Stimulated activated CD8-positive, alpha-beta memory T cell treated with anti-CD3 and anti-CD28 coated beads, Interleukin-4, amount 100 ng/mL, for 1 hour (primary cell): ENCODE data around the gene WDFY4.

ENCODE experiments used
- DNase-seq, 2 donors: peaks; one replicate each; pipeline ENCODE4 v3.0.0-alpha.2; 2020; ENCODE audit warnings: low read depth in 2 of 2, low spot score in 1 of 2

The WDFY4 gene

DNA sequence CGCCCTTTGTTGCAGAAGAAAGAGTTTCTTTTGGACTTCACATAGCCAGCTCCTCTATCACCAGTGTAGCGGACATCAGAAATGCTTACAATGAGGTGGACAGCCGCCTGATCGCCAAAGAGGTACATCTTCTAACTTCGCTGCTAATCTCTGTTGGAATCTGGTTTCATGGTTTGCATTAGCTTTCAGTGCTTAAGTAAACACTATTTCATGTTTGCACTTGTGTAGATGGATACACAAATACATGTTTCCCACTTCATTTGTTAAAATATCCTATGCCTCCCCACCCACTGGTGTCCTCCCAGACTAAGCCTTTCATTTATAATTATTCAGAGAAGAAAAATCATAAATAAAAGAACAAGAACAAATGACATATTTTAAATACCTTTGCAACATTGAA lies 103.9 kb downstream of the WDFY4 start:
- DNase-seq, result no peak

DNA sequence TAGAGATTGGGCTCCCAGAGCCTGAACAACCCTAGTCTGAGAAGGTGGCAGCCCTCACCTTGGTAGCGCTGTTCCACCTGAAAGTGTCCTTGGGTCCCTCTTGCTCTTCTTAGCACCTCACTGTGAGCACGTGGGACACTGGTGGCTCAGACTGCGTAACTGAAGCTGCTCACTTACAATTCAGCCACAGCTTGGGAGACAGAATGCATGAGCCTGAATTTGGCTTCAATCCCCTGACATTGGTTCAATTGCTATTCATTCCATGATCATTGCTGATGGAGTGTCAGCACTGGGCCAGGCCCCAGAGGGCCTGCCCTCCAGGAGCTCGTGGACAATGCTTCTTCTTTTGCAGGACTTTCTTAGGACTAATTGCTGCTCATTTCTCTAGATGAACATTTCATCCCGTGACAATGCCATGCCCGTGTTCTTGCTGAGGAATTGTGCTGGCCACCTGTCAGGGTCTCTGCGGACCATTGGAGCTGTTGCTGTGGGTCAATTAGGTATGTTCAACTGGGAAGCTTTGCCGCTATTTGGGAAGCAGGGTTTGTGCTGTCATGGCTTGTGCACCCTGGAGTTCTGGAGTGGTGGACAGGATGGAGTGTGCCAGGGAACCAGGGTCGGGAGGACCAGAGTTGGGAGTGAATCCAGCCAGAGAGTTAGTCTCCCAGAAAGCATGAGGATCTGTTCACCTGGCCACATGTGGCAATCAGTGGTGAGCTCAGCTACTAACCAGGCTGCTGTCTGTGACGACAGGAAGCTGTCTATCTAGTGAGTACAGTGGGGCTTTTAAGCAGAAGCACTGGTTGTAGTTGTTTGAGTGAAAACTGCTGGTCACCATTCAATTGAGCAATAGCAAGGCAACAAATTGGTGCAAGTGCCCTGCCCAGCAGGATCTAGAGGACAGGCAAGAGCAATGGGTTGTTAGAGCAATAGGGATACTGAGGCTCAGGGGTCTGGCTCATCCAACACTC lies 105.1 kb downstream of the WDFY4 start:
- DNase-seq, result no peak

DNA sequence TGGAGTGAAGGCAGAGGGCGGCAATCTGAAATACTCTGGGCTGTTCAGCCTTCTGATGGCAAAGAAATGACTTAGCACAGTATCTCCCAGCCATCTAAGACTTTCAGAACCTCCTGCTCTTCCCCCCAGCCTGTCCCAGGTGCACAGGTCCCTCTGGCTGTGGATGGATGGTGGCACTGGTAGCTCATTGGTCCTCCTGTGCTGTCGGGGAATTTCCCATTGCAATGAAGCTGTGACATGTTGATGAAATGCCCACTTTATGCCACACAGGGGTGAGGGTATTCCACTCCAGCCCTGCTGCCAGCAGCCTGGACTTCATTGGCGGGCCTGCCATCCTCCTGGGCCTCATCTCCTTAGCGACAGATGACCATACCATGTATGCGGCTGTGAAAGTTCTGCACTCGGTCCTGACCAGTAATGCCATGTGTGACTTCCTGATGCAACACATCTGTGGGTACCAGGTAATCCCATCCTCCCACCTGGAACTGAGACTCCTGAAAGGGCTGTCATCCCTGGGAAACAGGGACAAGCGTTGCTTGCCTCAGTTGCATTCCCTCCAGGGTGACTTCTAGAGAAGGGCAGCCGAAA lies 105.9 kb downstream of the WDFY4 start:
- no peak for DNase-seq

DNA sequence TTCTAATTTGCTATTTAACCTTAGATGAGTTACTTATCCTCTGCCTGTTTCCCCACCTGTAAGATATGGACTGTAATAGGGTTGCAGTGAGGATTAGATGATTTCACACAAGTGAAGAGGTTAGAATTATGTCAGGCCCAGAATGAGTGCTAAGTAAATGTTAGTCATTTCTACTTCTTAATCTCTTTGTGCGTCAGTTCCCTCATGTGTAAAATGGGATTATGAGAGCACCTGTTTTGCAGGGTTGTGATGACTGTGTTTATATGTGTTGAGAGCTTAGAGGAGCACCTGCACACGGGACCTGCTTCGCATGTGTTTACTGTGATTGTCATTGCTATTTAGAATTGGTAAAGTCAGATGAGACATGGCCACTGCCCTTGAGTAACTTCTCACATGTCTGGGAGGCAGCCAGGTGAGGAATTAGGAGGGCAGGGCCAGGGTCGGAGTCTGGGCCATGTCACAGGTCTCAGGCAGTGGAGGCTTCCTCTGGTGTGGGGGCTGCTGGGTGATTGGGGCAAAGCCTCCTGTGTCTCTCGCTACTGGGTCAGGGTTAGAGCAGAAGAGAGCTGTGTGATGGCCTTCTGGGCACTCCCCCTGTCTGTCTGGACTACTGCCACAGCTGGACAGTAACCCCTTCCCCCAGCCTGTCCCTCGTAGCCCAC lies 106.7 kb downstream of the WDFY4 start:
- DNase-seq, result no peak

DNA sequence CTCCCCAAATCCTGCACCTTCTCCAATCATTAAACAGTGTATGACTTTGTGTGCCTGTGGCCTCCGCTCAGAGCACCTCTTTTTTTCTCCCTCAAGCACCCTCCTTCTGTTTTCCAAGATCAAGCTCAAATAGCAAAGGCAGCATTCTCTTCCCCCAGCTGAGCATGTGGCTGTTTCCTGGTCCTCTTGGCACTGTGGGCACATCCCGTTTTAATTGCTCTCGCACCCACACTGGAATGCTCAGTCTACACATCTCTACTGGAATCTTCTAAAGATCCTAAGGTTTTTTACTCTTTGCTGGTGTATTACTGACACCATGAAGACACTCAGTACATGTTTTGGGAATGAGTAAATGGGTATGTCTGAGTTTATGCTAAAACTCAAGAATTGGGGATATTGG lies 107.4 kb downstream of the WDFY4 start:
- no peak for DNase-seq

DNA sequence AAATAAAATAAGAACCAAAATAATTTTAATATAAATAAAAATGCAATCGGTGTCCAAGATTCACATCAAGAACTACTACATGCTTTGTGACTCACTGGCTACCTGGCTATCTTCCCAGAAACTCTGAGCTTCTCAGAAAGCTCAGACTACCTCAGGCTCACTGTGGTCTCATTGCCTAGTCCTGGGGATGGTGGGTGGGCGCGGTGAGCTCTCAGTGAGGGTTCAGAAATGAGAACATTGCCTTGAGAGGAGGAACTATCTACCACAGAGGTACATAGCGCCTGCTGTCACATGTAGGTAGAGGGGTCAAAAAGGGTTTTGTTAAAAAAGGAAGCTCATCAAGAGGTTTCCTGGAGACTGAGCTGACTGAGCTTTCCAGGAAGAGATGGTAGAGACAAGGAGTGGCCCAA lies 108.0 kb downstream of the WDFY4 start:
- no peak for DNase-seq

DNA sequence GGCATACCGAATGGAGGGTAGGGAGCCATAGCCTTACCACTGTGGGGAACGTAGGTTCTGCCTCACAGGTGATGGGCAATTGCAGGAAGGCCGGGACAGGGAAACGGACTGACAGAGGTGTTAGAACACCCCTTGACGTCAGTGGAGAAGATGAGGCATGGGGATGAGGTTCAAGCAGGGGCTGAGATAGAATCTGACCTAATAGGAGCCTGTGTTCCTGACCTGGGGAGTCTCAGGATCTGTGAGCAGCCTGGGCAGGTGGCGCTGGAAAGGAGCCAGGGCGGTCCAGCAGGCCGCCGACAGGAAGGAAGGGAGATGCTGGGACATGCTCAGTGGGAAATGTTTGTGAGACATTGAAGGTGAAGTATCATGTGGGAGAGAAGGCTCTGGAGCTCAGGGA lies 109.4 kb downstream of the WDFY4 start:
- DNase-seq, result no peak

DNA sequence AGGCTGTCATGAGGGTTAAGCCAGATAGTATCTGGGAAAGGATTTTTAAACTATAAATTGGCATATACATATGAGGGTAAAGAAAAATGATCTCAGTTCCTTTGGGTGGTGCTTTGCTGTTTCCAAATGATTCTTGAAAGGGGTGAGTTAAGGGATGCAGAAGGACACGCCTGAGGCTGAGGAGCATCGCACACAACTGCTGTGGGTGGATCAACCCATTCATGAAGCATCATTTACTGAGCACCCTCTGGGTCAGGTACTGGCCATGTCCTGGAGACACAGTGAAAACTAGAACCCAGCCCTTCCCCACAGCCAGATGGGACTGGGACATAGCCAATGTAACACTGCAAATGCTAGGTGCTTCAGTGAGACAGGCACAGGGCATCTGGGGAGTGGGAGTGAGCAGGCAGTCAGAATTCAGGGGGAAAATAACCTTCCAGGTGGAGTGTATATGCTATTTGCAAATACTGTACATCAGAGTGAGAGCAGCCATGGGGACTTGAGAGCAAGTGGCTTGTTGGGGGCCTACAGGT lies 112.1 kb downstream of the WDFY4 start:
- no peak for DNase-seq

DNA sequence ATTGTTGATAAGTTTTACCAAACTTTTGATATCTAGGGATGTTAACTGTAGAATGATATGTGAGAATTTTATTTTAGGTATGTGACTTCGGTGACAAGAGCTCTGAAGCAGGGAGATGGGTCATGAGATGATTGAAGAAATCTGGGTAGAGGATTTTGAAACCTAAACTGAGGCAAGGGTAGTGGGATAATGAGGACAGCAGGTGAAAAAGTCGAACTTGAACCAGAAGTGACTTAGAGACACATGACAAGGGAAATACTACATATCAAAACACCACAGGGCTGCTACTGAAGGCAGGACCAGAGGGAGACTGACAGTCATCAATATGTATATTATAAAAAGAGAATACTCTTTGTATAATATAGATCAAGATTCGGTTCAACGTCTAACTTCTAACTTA lies 113.2 kb downstream of the WDFY4 start:
- no peak for DNase-seq

DNA sequence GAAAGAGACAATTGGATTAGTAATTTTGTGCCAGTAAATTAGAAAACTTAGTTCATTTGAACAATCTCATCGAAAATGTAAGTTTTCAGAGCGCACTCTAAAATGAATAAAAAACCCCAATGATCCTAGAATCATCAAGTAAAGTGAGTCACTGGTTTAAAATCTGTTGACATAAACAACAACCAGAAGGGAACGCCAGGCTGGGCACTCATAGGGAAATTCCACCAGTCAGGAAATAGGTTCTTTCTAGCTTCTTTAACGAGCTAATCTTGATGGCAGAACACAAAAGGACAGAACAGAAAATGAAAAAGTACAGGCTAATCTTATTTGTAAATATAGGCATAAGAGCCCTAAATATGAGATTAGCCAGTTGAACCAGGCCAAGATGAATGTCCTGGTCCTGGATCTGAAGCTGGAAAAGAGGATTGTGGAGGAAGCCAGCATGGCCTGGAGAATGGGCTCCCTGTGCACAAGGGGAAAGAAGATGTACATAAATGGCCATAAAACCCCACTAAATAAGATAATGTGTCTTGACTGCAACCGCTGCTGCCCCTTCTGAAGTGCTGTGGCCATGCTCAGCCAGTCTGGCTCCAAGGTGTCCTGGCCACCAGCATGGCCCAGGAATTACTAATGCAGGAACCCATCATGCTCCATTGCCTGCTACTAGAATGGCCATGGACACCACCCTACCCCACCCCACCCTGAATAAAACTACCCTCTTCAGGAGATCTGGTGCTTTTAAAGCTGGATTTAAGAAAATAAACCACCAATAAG lies 114.0 kb downstream of the WDFY4 start:
- no peak for DNase-seq

DNA sequence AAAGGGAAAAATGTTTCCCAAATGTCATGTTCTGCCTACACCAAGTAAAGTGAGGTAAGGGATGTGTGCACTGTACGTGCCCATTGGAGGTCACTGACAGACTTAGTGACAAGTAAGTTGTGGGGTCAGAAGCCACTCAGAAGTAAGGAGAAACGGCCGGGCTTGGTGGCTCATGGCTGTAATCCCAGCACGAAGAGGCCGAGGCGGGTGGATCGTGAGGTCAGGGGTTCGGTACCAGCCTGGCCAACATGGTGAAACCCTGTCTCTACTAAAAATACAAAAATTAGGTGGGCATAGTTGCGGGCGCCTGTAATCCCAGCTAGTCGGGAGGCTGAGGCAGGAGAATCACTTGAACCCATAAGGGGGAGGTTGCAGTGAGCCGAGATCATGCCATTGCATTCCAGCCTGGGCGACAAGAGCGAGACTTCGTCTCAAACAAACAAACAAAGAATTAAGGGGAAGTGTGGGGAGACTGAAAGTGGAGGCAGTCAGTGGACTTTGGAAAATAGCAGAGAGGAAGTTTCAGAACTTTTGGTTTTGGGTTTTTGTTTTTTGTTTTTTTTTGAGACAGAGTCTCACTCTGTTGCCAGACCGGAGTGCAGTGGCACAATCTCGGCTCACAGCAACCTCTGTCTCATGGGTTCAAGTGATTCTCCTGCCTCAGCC lies 114.8 kb downstream of the WDFY4 start:
- no peak for DNase-seq

DNA sequence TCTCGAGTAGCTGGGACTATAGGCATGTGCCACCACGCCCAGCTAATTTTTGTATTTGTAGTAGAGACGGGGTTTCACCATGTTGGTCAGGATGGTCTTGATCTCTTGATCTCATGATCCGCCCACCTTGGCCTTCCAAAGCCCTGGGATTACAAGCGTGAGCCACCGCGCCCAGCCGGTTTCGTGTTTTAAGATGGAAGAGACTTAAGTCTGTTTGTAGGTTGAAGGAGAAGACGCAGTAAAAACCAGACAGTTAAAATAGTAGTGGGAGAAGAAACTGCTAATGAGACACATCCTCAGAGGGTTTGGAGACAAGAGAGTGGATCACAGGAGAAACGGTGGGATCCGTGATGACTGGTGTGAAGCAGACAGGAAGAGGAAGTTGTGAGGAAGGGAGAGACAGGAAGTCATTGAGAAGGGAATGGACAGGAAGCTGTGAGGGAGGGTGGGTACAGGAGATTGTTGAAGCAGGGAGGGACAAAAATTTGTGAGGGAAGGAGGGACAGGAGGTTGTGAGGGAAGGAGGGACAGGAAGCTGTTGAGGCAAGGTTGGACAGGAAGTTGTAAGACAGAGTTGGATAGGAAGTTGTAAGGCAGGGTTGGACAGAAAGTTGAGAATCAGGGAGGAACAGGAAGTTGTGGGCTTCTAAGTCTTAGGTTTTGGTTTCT lies 115.5 kb downstream of the WDFY4 start:
- no peak for DNase-seq

DNA sequence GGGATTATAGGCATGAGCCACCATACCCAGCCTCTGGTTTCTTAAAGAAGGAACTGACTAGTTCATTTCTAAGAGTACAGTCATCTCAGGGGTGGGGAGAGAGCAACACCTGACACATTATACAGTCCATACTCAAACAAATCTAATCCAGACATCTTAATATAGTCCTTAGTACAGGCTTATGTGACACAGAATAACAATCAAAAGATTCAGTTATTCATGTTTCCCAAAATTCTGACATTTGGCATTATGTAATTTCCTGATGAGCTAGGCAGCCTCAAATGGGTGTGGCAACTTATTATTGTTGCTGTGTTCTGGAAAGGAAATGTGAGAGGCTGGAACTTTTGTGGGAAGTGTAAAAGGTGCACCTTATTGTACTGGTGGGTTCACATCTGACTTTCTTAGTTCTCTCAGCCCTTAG lies 116.3 kb downstream of the WDFY4 start:
- no peak for DNase-seq

DNA sequence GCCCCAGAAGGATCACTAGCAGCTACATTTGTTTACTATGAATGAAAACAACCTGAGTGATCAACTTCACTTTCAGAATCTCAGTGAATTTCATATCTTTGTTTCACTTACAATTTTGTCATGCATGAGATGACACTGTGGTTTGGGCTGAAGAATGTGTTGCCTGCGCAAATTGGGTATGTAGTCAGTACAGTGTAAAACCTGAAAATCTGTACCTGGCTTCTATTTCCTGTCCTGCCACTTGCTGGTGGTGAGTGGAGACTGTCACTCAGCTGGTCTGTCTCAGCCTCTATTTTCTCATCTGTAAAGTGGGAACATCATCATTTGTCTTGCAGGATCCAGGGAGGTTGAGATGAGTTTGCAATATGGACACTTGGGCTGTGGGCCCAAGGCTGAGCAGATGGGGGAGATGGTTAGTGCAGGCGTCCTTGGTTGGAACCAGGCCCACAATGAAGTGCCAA lies 118.0 kb downstream of the WDFY4 start:
- DNase-seq, result no peak

DNA sequence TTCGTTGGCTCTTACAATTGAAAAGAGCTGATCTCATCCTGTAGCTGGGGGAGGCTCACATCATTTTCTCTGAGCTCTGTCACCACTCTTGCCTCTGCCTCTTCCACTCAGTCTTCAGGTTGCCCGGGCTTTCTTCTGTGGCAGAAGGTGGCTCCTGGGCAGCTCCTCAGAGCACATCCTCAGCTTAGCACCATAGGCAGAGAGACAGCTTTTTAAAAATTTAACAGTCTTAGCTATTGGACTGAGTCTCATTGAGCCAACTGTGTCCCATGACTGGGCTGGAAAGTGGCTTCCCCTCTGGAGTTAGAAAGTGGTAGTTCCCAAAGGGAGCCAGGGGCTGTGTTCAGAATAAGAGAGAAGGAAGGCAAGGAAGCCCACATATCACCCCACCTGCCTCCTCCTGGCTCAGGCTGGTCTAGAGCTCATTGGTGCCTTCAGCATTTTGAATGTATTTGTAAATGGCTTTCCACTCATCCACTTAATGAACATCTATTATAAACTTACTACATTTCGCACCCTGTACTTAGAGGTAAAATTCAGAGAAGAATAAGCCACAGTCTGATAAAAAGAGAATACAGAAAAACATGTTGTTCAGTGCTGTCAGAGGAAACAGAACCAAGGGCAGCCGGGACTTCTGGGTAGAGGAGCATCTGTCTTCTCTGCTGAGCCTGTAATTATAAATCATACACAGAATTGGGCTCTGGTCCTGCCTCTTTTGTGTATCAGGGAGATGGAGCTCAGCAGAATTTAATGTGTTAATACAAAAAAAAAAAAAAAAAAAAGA lies 119.3 kb downstream of the WDFY4 start:
- no peak for DNase-seq

DNA sequence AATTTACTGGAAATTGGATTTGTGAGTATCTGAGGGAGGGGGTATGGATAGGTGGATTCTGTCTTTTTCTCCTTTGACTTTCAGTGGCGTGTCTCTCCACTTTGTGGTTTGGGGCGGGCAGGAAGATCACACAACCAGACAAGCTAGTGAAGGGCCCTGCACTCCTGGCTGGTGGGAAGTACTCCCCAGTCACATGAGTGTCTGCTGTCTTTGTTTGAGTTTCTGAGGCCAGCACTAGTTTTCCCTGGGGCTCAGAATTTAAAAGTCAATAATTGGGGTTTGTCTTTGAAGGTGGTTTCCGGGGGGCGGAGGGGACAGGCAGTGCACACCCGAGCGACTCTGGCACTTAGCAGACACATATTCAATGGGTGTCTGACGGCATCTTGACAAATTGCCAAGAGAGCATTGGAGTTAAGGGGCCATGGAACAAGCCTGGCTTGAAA lies 120.1 kb downstream of the WDFY4 start:
- DNase-seq, result no peak

DNA sequence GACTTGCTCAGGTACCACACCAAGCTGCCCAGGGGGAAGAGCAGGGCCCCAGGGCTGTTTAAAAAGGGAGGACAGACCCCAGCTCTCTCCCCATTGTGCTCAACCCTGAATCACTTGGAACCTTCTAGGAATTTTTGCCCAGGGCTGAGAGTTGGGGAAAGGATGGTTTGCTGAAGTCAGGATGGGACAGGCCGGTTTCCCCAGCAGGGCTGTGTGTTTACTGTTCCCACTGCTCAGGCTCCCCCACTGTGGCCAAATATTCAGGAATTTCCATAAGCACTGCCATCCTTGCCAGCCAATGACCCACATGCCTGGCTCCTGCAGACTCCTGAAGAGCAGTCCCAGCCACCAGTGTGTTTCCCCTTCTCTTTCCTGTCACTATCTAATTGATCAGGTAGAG lies 120.7 kb downstream of the WDFY4 start:
- no peak for DNase-seq

DNA sequence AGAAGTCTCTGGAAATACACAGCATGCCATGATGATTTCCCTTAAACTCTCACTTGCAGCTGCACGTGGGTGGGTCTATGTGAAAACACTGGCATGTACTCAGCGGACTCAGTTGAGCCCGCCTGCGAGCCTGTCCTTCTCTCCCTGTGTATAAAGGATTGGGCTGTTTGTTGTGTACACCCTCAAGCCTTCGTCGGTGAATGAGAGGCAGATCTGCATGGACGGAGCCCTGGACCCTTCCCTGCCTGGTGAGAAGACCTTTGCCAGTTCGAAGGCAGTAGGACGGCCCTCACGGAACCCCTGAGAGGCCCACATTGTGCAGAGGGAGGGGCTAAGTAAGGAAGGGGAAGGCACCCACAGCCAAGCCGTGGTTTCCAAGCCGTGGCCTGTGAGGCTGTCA lies 121.2 kb downstream of the WDFY4 start:
- no peak for DNase-seq

DNA sequence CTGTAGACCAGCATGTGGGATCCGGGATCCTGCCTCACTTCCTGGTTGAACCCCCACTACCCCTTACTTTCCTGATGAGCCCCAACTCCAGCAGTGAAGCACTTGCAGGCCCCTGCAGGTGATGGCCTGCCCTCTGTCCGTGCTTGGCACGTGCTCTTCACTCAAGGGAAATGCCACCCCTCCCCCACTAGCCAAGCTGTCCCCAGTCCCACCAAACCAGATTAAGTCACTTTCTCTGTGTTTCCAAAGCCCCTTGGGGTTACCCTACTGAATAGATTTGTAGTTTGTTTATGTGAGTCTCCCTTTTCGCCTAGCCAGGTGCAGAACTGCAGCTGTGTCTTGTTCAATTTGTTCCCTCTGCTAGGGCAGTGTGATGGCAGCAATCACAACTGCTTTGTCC lies 121.7 kb downstream of the WDFY4 start:
- DNase-seq, result no peak
